Stomach (tissue), 9 donors: ENCODE measurements around the gene SMARCC1. TPM values are rescaled to one million over a fixed set of nuclear protein-coding genes. Genes with fewer than 3 reads are reported as not detected.

Experiments used
- DNase-seq, 2 donors: peaks; one replicate each; pipeline versions ENCODE4 v3.0.0 to v3.0.0-alpha.2; 2013 to 2019
- H3K27ac ChIP-seq, 5 donors: fragments of 200-600 bp in 4 of 5; sonication (generic) in 4 of 5; one replicate each; pipeline ENCODE4 v1.5.1; 2013 to 2019; ENCODE audit warnings: mild to moderate bottlenecking in 1 of 5, moderate library complexity in 1 of 5
- H3K27me3 ChIP-seq, 3 donors: fragments of 200-600 bp; sonication (generic); one replicate each; pipeline ENCODE4 v1.5.1; 2017 to 2019; ENCODE audit warnings: mixed run types in 1 of 3
- H3K36me3 ChIP-seq, 4 donors: fragments of 200-600 bp; sonication (generic); 1 replicate in 3 of 4; 2 replicates in 1 of 4; pipeline ENCODE4 v1.5.1; 2016 to 2019
- H3K4me1 ChIP-seq, 4 donors: fragments of 200-600 bp; sonication (generic); one replicate each; pipeline ENCODE4 v1.5.1; 2016 to 2019
- H3K4me3 ChIP-seq, 4 donors: fragments of 200-600 bp; sonication (generic) in 3 of 4; one replicate each; pipeline ENCODE4 v1.5.1; 2016 to 2019; ENCODE audit warnings: mild to moderate bottlenecking in 1 of 4
- H3K9me3 ChIP-seq, 4 donors: fragments of 200-600 bp; sonication (generic); one replicate each; pipeline ENCODE4 v1.5.1; 2016 to 2019
- CTCF ChIP-seq, 7 experiments: fragments of 450-650 bp in 4 of 7; fragments of 200-600 bp in 3 of 7; sonication (generic) in 3 of 7; IDR thresholded peaks; one replicate each; pipeline ENCODE4 v1.5.1; 2016 to 2019; ENCODE audit warnings: antibody characterized with exemption in 7 of 7, control low read depth in 2 of 7, mild to moderate bottlenecking in 1 of 7
- EP300 ChIP-seq: sonication (generic); formaldehyde crosslinking; IDR thresholded peaks from one replicate; pipeline ENCODE4 v1.6.1; 2017; ENCODE audit warnings: antibody characterized with exemption
- POLR2A ChIP-seq, 4 donors: fragments of 450-650 bp; IDR thresholded peaks; one replicate each; pipeline ENCODE4 v1.6.1; 2016; ENCODE audit warnings: antibody characterized with exemption in 4 of 4, control low read depth in 2 of 4, mild to moderate bottlenecking in 1 of 4, moderate library complexity in 1 of 4
- POLR2AphosphoS5 ChIP-seq, 3 donors: sonication (generic); formaldehyde crosslinking; IDR thresholded peaks; one replicate each; pipeline ENCODE4 v1.6.1; 2016; ENCODE audit warnings: antibody characterized with exemption in 3 of 3
- WGBS, 5 donors: extraction: QIAGEN DNeasy Blood & Tissue Kit in 3 of 5; methylation state at CpG; one replicate each; pipeline versions ENCODE4 v1.1.5 to v1.1.7; 2013 to 2018; 5-methylcytosine and 5-hydroxymethylcytosine counted together
- intact Hi-C: fragments of 100-400 bp; cut with DNase I; formaldehyde crosslinking; loops from one replicate; pipeline ENCODE4 v1.15.1; 2023; ENCODE audit warnings: low total_unique reads
- polyA plus RNA-seq, 3 donors: library from polyadenylated mRNA; stranded (reverse); fragments of 200-250 nt; gene quantifications; one replicate each; pipeline ENCODE4 v1.2.3, GENCODE V29; 2013
- total RNA-seq, 5 donors: library from RNA; depleted of rRNA; stranded (reverse); fragments of >200 nt; gene quantifications; one replicate each; pipeline versions ENCODE4 v1.1.0 to v1.2.3, GENCODE V29; 2014 to 2016
- donor health status: healthy with polysubstance abuse.
- donor health status: Bipolar disorder and iron deficiency.
- donor health status: healthy.

Gene SMARCC1
- total and polyA plus RNA-seq, 8 donors: 8.6 to 64.3 (median 27.3) TPM

GRCh38 chr3:47661121-47661752 is 120.5 kb downstream of the SMARCC1 start:
- 56 to 76% (median 69%) methylated on average over 5 of the region's 5 CpGs for WGBS, 5 donors
- no peaks in the 10 kb centered on the region for H3K27me3 ChIP-seq
- TF ChIP-seq POLR2AphosphoS5 (IDR thresholded peaks at IDR 0.05) (no peak), CTCF (IDR thresholded peaks at IDR 0.05) (no peak)
- peaks cover 0 to 14% (median 0%) of the 10 kb centered on the region in 4 donors for H3K4me1 ChIP-seq
- peak in 1 of 2 donors; percentile 14 for DNase-seq
- H3K4me3 ChIP-seq: no peak overlapping the region
- intact Hi-C loops: no loop called here
- no peaks in the 10 kb centered on the region for H3K9me3 ChIP-seq
- H3K27ac ChIP-seq: peak overlapping the region in 1 of 5 donors; percentile 14
- H3K36me3 ChIP-seq: peaks cover 7 to 64% (median 43%) of the 10 kb centered on the region in 4 donors

GRCh38 chr3:47658444-47658843 is 123.2 kb downstream of the SMARCC1 start:
- Histone ChIP-seq H3K9me3 (no peaks in the 10 kb centered on the region), H3K27ac (no peak overlapping the region), H3K4me3 (no peak overlapping the region), H3K27me3 (no peaks in the 10 kb centered on the region), H3K4me1 (peaks cover 0 to 8% (median 0%) of the 10 kb centered on the region in 4 donors), H3K36me3 (peaks cover 5 to 67% (median 43%) of the 10 kb centered on the region in 4 donors)
- no peak for DNase-seq
- intact Hi-C loops: no loop called here
- 97 to 100% (median 98%) methylated on average over 1 of the region's 1 CpG for WGBS, 5 donors
- TF ChIP-seq CTCF (IDR thresholded peaks at IDR 0.05) (no peak), EP300 (no peak), POLR2AphosphoS5 (IDR thresholded peaks at IDR 0.05) (no peak), POLR2A (IDR thresholded peaks at IDR 0.05) (no peak)

GRCh38 chr3:47652142-47652541 is 129.6 kb downstream of the SMARCC1 start:
- 93 to 97% (median 95%) methylated on average over 3 of the region's 3 CpGs for WGBS, 5 donors
- peaks cover 0 to 29% (median 19%) of the 10 kb centered on the region in 4 donors for H3K36me3 ChIP-seq
- H3K9me3 ChIP-seq: no peaks in the 10 kb centered on the region
- TF ChIP-seq POLR2A (IDR thresholded peaks at IDR 0.05) (no peak), CTCF (IDR thresholded peaks at IDR 0.05) (no peak), POLR2AphosphoS5 (IDR thresholded peaks at IDR 0.05) (no peak), EP300 (no peak)
- H3K4me3 ChIP-seq: no peak overlapping the region
- no peak for DNase-seq
- no peaks in the 10 kb centered on the region for H3K27me3 ChIP-seq
- H3K4me1 ChIP-seq: peaks cover 0 to 14% (median 3%) of the 10 kb centered on the region in 4 donors
- no peak overlapping the region for H3K27ac ChIP-seq
- intact Hi-C loops: no loop called here

- no peak for DNase-seq
- Histone ChIP-seq H3K27me3 (no peaks in the 10 kb centered on the region), H3K4me3 (no peak overlapping the region), H3K36me3 (peaks cover 0 to 27% (median 16%) of the 10 kb centered on the region in 4 donors), H3K4me1 (peaks cover 0 to 21% (median 7%) of the 10 kb centered on the region in 4 donors), H3K9me3 (no peaks in the 10 kb centered on the region), H3K27ac (no peak overlapping the region)
- 35 to 57% (median 46%) methylated on average over 1 of the region's 1 CpG for WGBS, 5 donors
- intact Hi-C loops: no loop called here
- TF ChIP-seq POLR2AphosphoS5 (IDR thresholded peaks at IDR 0.05) (no peak), CTCF (IDR thresholded peaks at IDR 0.05) (no peak), POLR2A (IDR thresholded peaks at IDR 0.05) (no peak)
Observed at GRCh38 chr3:47650294-47650693, 131.4 kb downstream of the SMARCC1 start.
